ENCODE results near the gene IFIH1. TPM values are rescaled to one million over a fixed set of nuclear protein-coding genes. Genes with fewer than 3 reads are reported as not detected.

The IFIH1 gene
- total and polyA plus RNA-seq, 2 donors (not counting 1 experiment from before 2014, with no cell fraction given) = 29.5 to 54.8 TPM

GRCh38 chr2:162258169-162258568 lies 60.3 kb downstream of the IFIH1 start:
- ATAC-seq (ENCODE audit: low read depth) (no peak), DNase-seq (no peak)
- no peak for TF ChIP-seq EZH2 (IDR thresholded peaks at IDR 0.05; ENCODE audit: borderline replicate concordance, insufficient read depth, low read depth, low read length, poor library complexity, severe bottlenecking)
- TF ChIP-seq, protein P1, sequence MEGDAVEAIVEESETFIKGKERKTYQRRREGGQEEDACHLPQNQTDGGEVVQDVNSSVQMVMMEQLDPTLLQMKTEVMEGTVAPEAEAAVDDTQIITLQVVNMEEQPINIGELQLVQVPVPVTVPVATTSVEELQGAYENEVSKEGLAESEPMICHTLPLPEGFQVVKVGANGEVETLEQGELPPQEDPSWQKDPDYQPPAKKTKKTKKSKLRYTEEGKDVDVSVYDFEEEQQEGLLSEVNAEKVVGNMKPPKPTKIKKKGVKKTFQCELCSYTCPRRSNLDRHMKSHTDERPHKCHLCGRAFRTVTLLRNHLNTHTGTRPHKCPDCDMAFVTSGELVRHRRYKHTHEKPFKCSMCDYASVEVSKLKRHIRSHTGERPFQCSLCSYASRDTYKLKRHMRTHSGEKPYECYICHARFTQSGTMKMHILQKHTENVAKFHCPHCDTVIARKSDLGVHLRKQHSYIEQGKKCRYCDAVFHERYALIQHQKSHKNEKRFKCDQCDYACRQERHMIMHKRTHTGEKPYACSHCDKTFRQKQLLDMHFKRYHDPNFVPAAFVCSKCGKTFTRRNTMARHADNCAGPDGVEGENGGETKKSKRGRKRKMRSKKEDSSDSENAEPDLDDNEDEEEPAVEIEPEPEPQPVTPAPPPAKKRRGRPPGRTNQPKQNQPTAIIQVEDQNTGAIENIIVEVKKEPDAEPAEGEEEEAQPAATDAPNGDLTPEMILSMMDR (IDR thresholded peaks at IDR 0.05) = no peak
- WGBS (ENCODE audit: insufficient coverage) = 100% methylated on average over 2 of the region's 4 CpGs
- Mint-ChIP-seq H3K27me3 (no peaks in the 10 kb centered on the region), H3K4me1 (peaks cover 9% of the 10 kb centered on the region), H3K4me3 (no peak overlapping the region), H3K27ac (no peak overlapping the region), H3K9me3 (ENCODE audit: insufficient read depth) (no peaks in the 10 kb centered on the region)
- H2AFZ ChIP-seq (ENCODE audit: insufficient read depth, low read depth, low read length, poor library complexity, severe bottlenecking) = no peak overlapping the region
- no peaks in the 10 kb centered on the region for H3K79me2 ChIP-seq (ENCODE audit: control insufficient read depth, insufficient read depth, low read length)
- H3K36me3 ChIP-seq (replicated peaks in 1 of 2; ENCODE audit: control extremely low read depth in 1 of 2, control insufficient read depth in 1 of 2, extremely low read depth in 1 of 2, insufficient read depth in 2 of 2, low read length in 1 of 2) = no peaks in the 10 kb centered on the region
- no peaks in the 10 kb centered on the region for H3K27me3 ChIP-seq (replicated peaks in 1 of 4; ENCODE audit: control extremely low read depth in 1 of 4, control insufficient read depth in 3 of 4, insufficient read depth in 4 of 4, low read length in 3 of 4)
- peaks cover 6 to 9% of the 10 kb centered on the region in 2 donors for H3K4me1 ChIP-seq (ENCODE audit: control insufficient read depth in 2 of 2, insufficient read depth in 2 of 2, low read length in 2 of 2)
- H3K9ac ChIP-seq (ENCODE audit: low read length) = no peak overlapping the region
- H4K20me1 ChIP-seq (ENCODE audit: control insufficient read depth, insufficient read depth, low read length, poor library complexity, severe bottlenecking) = no peaks in the 10 kb centered on the region
- no peak overlapping the region for H3K4me2 ChIP-seq (replicated peaks; ENCODE audit: low read depth, low read length, poor library complexity, severe bottlenecking)
- intact Hi-C loops (cut with micrococcal nuclease) = no loop called here
- ChIA-PET POLR2A (no interaction called here), CTCF (interaction anchor here (1.2 kb wide), 1 partner anchor 40 kb away, joined by 3 read pairs; no protein-coding TSS in a partner anchor)
- H3K9me3 ChIP-seq (ENCODE audit: control extremely low read depth in 1 of 3, control insufficient read depth in 2 of 3, insufficient read depth in 1 of 3, low read length in 2 of 3) = peaks cover 0 to 2% (median 1%) of the 10 kb centered on the region in 3 donors
- H3K4me3 ChIP-seq (ENCODE audit: control extremely low read depth in 1 of 5, extremely low read depth in 1 of 5, insufficient read depth in 1 of 5, low read depth in 2 of 5, low read length in 4 of 5) = no peak overlapping the region
- no peak overlapping the region for H3K27ac ChIP-seq (ENCODE audit: low read length in 2 of 2)

- DNase-seq (no peak), ATAC-seq (ENCODE audit: low read depth) (no peak)
- Histone ChIP-seq H2AFZ (ENCODE audit: insufficient read depth, low read depth, low read length, poor library complexity, severe bottlenecking) (no peak overlapping the region), H3K27me3 (replicated peaks in 1 of 4; ENCODE audit: control extremely low read depth in 1 of 4, control insufficient read depth in 3 of 4, insufficient read depth in 4 of 4, low read length in 3 of 4) (no peaks in the 10 kb centered on the region), H4K20me1 (ENCODE audit: control insufficient read depth, insufficient read depth, low read length, poor library complexity, severe bottlenecking) (no peaks in the 10 kb centered on the region), H3K27ac (ENCODE audit: low read length in 2 of 2) (no peak overlapping the region), H3K4me1 (ENCODE audit: control insufficient read depth in 2 of 2, insufficient read depth in 2 of 2, low read length in 2 of 2) (peaks cover 6 to 9% of the 10 kb centered on the region in 2 donors), H3K9me3 (ENCODE audit: control extremely low read depth in 1 of 3, control insufficient read depth in 2 of 3, insufficient read depth in 1 of 3, low read length in 2 of 3) (peaks cover 0 to 2% (median 1%) of the 10 kb centered on the region in 3 donors), H3K36me3 (replicated peaks in 1 of 2; ENCODE audit: control extremely low read depth in 1 of 2, control insufficient read depth in 1 of 2, extremely low read depth in 1 of 2, insufficient read depth in 2 of 2, low read length in 1 of 2) (no peaks in the 10 kb centered on the region), H3K4me2 (replicated peaks; ENCODE audit: low read depth, low read length, poor library complexity, severe bottlenecking) (no peak overlapping the region), H3K9ac (ENCODE audit: low read length) (no peak overlapping the region), H3K4me3 (ENCODE audit: control extremely low read depth in 1 of 5, extremely low read depth in 1 of 5, insufficient read depth in 1 of 5, low read depth in 2 of 5, low read length in 4 of 5) (no peak overlapping the region), H3K79me2 (ENCODE audit: control insufficient read depth, insufficient read depth, low read length) (no peaks in the 10 kb centered on the region)
- ChIA-PET CTCF (interaction anchor here (1.2 kb wide), 1 partner anchor 41 kb away, joined by 3 read pairs; no protein-coding TSS in a partner anchor), POLR2A (no interaction called here)
- Mint-ChIP-seq H3K4me3 (no peak overlapping the region), H3K9me3 (ENCODE audit: insufficient read depth) (no peaks in the 10 kb centered on the region), H3K27ac (no peak overlapping the region), H3K27me3 (no peaks in the 10 kb centered on the region), H3K4me1 (peaks cover 9% of the 10 kb centered on the region)
- intact Hi-C loops (cut with micrococcal nuclease) = no loop called here
- TF ChIP-seq EZH2 (IDR thresholded peaks at IDR 0.05; ENCODE audit: borderline replicate concordance, insufficient read depth, low read depth, low read length, poor library complexity, severe bottlenecking) = no peak
- TF ChIP-seq, protein P1 (IDR thresholded peaks at IDR 0.05) = no peak
- no CpG with 5 or more reads among the region's 1 CpG for WGBS (ENCODE audit: insufficient coverage)
These were observed 61.1 kb downstream of the IFIH1 start for GRCh38 chr2:162257425-162257824.

All from B cell (primary cell).